Esophagus (tissue), 2 donors: ENCODE data around the gene GGACT. TPM values are rescaled to one million over a fixed set of nuclear protein-coding genes. Genes with fewer than 3 reads are reported as not detected.

Source experiments
- H3K27ac ChIP-seq, 2 donors: one replicate each; pipeline ENCODE4 v1.5.1; 2013; ENCODE audit warnings: low read depth in 2 of 2, mild to moderate bottlenecking in 2 of 2, inconsistent platforms in 1 of 2, low read length in 1 of 2, moderate library complexity in 1 of 2
- H3K27me3 ChIP-seq, 2 donors: one replicate each; pipeline ENCODE4 v1.6.1; 2013; ENCODE audit warnings: low read length in 2 of 2, control low read depth in 1 of 2, mild to moderate bottlenecking in 1 of 2; ENCODE audit not compliant: insufficient read depth in 2 of 2, control insufficient read depth in 1 of 2
- H3K36me3 ChIP-seq, 2 donors: one replicate each; pipeline ENCODE4 v1.6.1; 2013; ENCODE audit warnings: low read length in 1 of 2; ENCODE audit not compliant: control insufficient read depth in 2 of 2, insufficient read depth in 2 of 2
- H3K4me1 ChIP-seq, 2 donors: one replicate each; pipeline ENCODE4 v1.6.1; 2013; ENCODE audit warnings: low read length in 1 of 2; ENCODE audit not compliant: control insufficient read depth in 2 of 2, insufficient read depth in 2 of 2
- H3K4me3 ChIP-seq, 2 donors: one replicate each; pipeline ENCODE4 v1.5.1; 2013; ENCODE audit warnings: low read length in 2 of 2, mild to moderate bottlenecking in 2 of 2, low read depth in 1 of 2, moderate library complexity in 1 of 2
- H3K9me3 ChIP-seq, 2 donors: one replicate each; pipeline ENCODE4 v1.6.1; 2013; ENCODE audit warnings: mild to moderate bottlenecking in 2 of 2, low read depth in 1 of 2, low read length in 1 of 2, moderate library complexity in 1 of 2; ENCODE audit not compliant: control insufficient read depth in 2 of 2, insufficient read depth in 1 of 2
- WGBS, 2 donors: extraction: QIAGEN DNeasy Blood & Tissue Kit; methylation state at CpG; one replicate each; pipeline ENCODE4 v1.1.7; 2013; 5-methylcytosine and 5-hydroxymethylcytosine counted together
- polyA plus RNA-seq, 2 donors: library from polyadenylated mRNA; stranded (reverse); fragments of 200-250 nt; gene quantifications; one replicate each; pipeline ENCODE4 v1.2.3, GENCODE V29; 2013
- donor health status: healthy with polysubstance abuse.
- donor health status: Bipolar disorder and iron deficiency.

Gene GGACT
- polyA plus RNA-seq, 2 donors: 0.81 to 1.3 TPM

DNA sequence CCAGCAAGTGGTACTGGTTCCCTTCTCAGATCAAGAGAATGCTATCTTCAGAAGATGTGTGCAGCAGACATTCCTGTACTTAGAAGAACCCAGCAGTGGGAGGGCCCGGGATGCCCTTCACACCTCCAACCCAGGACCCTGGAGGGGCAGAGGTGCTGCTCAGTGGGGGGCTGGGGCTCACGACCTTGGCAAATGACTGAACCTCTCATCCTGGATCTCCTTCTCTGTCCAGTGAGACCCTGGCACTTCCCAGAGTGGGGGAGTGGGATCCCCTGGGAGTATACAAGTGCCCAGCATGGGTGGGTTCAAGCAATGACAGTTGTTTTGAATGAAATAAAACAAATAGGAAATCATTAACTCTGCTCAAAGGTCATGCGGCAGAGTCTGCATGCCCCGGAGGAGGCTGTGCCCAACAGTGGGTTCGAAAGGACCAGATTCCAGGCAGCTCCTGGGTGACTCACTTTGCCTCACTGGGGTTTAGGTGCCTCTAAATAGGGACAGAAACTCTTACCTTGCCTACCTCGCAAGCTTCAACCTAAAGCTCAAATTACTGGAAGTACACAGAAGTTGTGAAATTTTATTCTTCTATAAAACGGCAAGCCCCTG is 26.9 kb downstream of the GGACT start:
- no peaks in the 10 kb centered on the region for H3K4me1 ChIP-seq
- no peak overlapping the region for H3K27ac ChIP-seq

DNA sequence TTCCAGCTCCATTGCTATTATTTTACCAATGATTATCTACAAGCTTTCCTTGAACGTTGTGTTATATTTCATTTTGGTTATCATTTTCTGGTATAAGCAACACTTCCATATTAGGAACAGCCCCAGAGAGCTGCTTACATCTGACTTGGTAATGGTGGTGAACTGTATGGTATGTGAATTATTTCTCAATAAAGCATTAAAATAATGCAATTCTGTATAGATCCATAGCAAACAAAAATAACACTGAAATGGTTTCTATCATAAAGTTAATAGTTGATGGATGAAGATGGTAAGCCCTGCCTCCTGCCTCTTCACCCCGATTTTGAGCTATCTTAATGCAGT is 27.5 kb downstream of the GGACT start:
- no peaks in the 10 kb centered on the region for H3K4me1 ChIP-seq
- H3K27me3 ChIP-seq: no peaks in the 10 kb centered on the region
- peaks cover 0 to 3% of the 10 kb centered on the region in 2 donors for H3K9me3 ChIP-seq
- WGBS, 2 donors: 70 to 73% methylated on average over 2 of the region's 2 CpGs
- H3K36me3 ChIP-seq: no peaks in the 10 kb centered on the region
- H3K27ac ChIP-seq: no peak overlapping the region
- no peak overlapping the region for H3K4me3 ChIP-seq

More for the DNA sequence above, 26.9 kb downstream of the GGACT start:
- H3K36me3 ChIP-seq: no peaks in the 10 kb centered on the region
- WGBS, 2 donors: 63 to 69% methylated on average over 7 of the region's 7 CpGs
- peaks cover 0 to 3% of the 10 kb centered on the region in 2 donors for H3K9me3 ChIP-seq
- no peak overlapping the region for H3K4me3 ChIP-seq
- no peaks in the 10 kb centered on the region for H3K27me3 ChIP-seq

DNA sequence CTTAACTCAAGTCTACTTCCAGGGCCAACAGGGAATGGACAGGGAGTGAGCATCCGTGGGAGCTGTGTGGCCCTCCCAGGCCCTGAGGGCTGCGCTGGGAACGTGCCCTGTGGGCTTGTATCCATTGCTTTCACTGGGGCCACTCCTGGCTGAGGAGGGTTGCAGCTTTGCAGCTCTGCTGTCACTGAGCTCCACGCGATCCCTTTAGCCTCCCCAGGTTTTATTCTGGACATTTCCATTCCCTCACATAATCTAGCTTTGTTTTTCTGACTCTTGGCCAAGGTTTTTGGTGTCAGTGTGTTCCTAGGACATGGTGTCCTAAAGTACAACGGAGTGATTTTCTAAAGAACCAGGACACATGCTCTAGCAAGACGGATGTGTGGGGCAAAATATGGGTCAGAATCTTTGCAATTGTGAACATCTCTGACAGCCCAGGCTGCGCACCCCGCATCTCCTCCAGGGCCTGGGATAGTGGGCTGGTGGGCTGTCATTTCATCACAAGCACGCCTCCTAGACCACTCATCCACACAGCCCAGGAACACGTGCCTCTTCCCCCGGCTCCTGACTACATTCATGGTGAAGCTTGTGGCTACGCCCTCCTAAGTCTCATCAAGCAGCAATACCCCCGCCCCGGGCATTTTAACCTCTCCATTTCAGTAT is 28.0 kb downstream of the GGACT start:
- no peak overlapping the region for H3K27ac ChIP-seq
- H3K36me3 ChIP-seq: no peaks in the 10 kb centered on the region
- no peak overlapping the region for H3K4me3 ChIP-seq
- 89% methylated on average over 15 of the region's 15 CpGs for WGBS, 2 donors
- H3K27me3 ChIP-seq: no peaks in the 10 kb centered on the region
- H3K4me1 ChIP-seq: no peaks in the 10 kb centered on the region
- H3K9me3 ChIP-seq: no peaks in the 10 kb centered on the region

DNA sequence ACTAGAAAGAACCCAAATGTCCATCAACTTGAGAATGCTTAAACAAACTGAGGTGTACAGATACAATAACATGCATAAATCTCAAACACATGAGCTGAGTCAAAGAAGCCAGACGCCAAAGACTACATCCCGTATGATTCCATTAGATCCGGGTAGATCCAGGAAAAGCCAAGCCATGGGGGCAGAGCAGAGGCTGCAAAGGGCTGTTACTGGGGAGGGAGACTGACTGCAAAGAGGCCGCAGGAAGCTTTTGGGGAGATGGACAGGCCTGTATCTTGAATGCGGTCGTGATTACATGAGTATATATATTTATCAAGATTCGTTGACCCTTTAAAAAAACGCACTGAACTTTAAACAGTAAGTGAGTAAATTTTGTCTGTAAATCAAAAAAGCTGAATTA is 28.7 kb downstream of the GGACT start:
- Histone ChIP-seq H3K4me3 (no peak overlapping the region), H3K4me1 (no peaks in the 10 kb centered on the region), H3K36me3 (no peaks in the 10 kb centered on the region), H3K27ac (no peak overlapping the region), H3K9me3 (no peaks in the 10 kb centered on the region), H3K27me3 (no peaks in the 10 kb centered on the region)
- 93 to 96% methylated on average over 8 of the region's 8 CpGs for WGBS, 2 donors

DNA sequence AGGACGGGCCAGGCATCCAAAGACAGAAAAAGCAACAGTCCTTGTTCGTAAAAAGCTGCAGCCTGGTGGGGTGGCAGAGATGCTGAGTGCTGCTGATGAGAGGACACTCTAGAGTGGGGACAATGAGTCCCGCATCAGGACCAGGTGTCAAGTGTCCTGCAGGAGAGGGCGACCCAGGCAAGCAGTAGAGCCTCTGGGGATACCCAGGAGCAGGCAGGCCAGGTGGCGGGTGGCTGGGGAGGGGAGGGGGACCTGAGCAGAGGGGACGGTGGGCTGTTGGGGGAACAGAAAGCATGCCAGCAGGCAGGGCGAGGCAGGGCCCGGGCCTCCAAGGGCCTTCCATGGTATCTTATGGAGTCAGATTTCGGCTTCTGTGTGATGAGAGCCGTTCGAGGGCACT is 35.8 kb downstream of the GGACT start:
- Histone ChIP-seq H3K4me3 (no peak overlapping the region), H3K27me3 (no peaks in the 10 kb centered on the region), H3K36me3 (no peaks in the 10 kb centered on the region), H3K9me3 (no peaks in the 10 kb centered on the region), H3K27ac (no peak overlapping the region), H3K4me1 (peaks cover 0 to 2% of the 10 kb centered on the region in 2 donors)
- WGBS, 2 donors: 95 to 96% methylated on average over 11 of the region's 11 CpGs

DNA sequence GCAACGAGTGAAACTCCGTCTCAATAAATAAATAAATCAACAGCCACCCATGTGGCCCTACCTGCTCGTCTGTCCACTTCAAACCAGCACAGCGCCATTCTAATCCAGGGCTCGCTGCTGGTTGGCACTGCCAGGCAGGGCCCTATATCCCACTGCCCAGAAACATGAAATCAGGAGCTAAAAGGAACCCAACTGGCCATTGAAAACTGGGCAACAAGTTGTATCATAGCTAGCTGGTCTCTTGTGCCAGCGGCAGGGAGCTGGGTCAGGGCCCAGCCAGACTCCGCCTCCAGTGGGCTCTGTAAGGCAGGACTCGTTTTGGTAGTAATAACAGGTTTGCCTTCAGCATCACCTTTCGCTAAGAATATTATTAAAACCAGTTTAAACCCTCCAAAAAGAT is 39.3 kb downstream of the GGACT start:
- H3K4me3 ChIP-seq: no peak overlapping the region
- H3K27ac ChIP-seq: no peak overlapping the region
- no peaks in the 10 kb centered on the region for H3K36me3 ChIP-seq
- H3K27me3 ChIP-seq: no peaks in the 10 kb centered on the region
- H3K9me3 ChIP-seq: no peaks in the 10 kb centered on the region
- H3K4me1 ChIP-seq: peaks cover 12 to 13% of the 10 kb centered on the region in 2 donors
- 90 to 91% methylated on average over 9 of the region's 9 CpGs for WGBS, 2 donors

DNA sequence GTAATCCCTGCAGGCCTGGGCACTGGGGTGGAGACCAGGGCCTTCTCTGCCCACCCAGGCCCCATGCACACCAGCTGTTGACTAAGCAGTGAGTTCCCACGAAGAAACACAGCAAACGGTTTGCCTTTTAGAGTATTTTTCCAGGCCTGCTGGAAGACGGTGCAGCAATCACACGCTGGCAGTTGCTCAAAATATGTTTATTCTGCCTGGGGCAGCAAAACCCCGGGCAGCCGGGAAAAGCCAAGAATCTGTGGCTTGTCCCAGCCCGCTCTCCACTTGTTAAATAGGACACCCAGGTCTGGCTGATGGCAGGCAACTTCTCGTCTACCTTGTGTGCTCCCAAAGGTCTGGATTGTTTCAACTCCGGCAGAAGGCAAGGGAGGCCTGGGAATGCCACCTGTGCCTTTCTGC is 40.8 kb downstream of the GGACT start:
- Histone ChIP-seq H3K4me1 (peaks cover 13 to 14% of the 10 kb centered on the region in 2 donors), H3K36me3 (no peaks in the 10 kb centered on the region), H3K27ac (peak overlapping the region; percentile 31 to 80), H3K4me3 (no peak overlapping the region), H3K9me3 (no peaks in the 10 kb centered on the region), H3K27me3 (no peaks in the 10 kb centered on the region)
- 35 to 47% methylated on average over 9 of the region's 9 CpGs for WGBS, 2 donors

DNA sequence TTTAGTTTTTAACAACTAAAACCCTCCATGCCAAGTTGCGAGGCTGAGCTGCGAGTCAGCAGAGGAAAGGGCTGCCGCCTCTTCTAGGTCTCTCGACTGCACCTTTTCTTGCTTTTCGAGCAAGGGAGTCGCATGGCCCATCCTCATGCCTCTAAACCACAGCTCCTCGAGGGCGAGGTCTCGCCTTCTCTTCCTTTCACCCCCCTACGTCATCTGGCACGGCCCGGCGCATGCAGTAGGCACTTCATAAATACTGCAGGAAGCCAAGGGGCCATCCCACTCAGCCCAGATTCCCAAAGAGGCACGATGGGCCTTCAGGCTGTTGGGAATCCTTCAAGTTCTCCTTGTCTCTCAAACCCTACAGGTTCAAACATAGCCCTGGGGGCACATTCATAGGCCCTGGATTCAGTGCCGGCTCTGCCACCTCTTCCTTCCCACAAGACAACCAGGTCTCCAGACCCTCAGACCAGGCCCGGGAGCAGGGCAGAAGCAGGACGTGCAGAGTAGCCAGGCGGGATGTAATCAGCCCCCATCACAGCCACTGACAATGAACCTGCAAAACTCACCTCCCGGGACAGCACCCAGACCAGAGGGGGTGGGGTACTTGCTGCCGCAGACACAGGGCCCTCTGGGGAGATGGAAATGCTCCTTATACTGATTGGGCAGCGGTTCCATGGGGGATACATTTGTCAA is 41.7 kb downstream of the GGACT start:
- Histone ChIP-seq H3K9me3 (no peaks in the 10 kb centered on the region), H3K27me3 (no peaks in the 10 kb centered on the region), H3K4me1 (peaks cover 13 to 16% of the 10 kb centered on the region in 2 donors), H3K36me3 (no peaks in the 10 kb centered on the region), H3K4me3 (no peak overlapping the region), H3K27ac (peak overlapping the region; percentile 28 to 31)
- 90 to 93% methylated on average over 21 of the region's 21 CpGs for WGBS, 2 donors

DNA sequence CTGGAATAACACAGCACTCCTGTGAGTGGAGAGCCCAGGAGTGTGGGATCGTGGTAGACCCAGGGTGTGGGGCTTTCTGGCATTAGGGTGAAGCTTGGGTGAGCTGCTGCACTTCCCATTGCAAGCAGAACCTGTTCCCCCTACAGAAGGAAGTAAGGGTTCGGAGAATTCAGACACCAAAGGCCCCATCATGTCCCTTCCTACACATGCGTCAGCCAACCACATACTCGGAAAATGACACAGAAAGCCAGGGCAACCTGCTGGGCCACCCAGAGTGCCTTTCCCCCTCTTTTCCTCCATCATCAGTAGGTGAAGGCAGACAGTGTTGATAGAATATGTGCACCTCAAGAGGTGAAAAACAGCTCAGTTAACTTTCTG is 42.9 kb downstream of the GGACT start:
- Histone ChIP-seq H3K27ac (peak overlapping the region; percentile 62 to 90), H3K27me3 (no peaks in the 10 kb centered on the region), H3K36me3 (no peaks in the 10 kb centered on the region), H3K4me1 (peaks cover 13 to 16% of the 10 kb centered on the region in 2 donors), H3K9me3 (no peaks in the 10 kb centered on the region), H3K4me3 (no peak overlapping the region)
- 64 to 85% methylated on average over 4 of the region's 4 CpGs for WGBS, 2 donors
